Suprapubic skin (tissue), 4 donors: ENCODE data around the gene ACKR1. TPM values are rescaled to one million over a fixed set of nuclear protein-coding genes. Genes with fewer than 3 reads are reported as not detected.
A peak's percentile ranks its signal among the peaks of the same experiment; 100 is the strongest.

ENCODE experiments used
- DNase-seq, 2 donors: peaks; one replicate each; pipeline ENCODE4 v3.0.0-alpha.2; 2019; ENCODE audit warnings: low spot score in 2 of 2
- H3K27ac ChIP-seq: fragments of 200-600 bp; sonication (generic); one replicate; pipeline ENCODE4 v1.5.1; 2019
- H3K27me3 ChIP-seq: fragments of 200-600 bp; sonication (generic); one replicate; pipeline ENCODE4 v1.5.1; 2019
- H3K36me3 ChIP-seq: fragments of 200-600 bp; sonication (generic); one replicate; pipeline ENCODE4 v1.5.1; 2019
- H3K4me1 ChIP-seq: fragments of 200-600 bp; sonication (generic); one replicate; pipeline ENCODE4 v1.5.1; 2019
- H3K4me3 ChIP-seq: fragments of 200-600 bp; sonication (generic); one replicate; pipeline ENCODE4 v1.5.1; 2019; ENCODE audit warnings: mild to moderate bottlenecking
- H3K9me3 ChIP-seq: fragments of 200-600 bp; sonication (generic); one replicate; pipeline ENCODE4 v1.5.1; 2019
- CTCF ChIP-seq, 2 donors: fragments of 200-600 bp in 1 of 2; fragments of 450-650 bp in 1 of 2; sonication (generic) in 1 of 2; IDR thresholded peaks; one replicate each; pipeline ENCODE4 v1.5.1; 2016 to 2019; ENCODE audit warnings: antibody characterized with exemption in 2 of 2, mild to moderate bottlenecking in 1 of 2, moderate library complexity in 1 of 2
- EP300 ChIP-seq: sonication (generic); formaldehyde crosslinking; IDR thresholded peaks from one replicate; pipeline ENCODE4 v1.6.1; 2017; ENCODE audit warnings: antibody characterized with exemption
- POLR2A ChIP-seq, 2 donors: fragments of 450-650 bp; IDR thresholded peaks; one replicate each; pipeline ENCODE4 v1.6.1; 2017; ENCODE audit warnings: antibody characterized with exemption in 2 of 2, mild to moderate bottlenecking in 2 of 2, moderate library complexity in 2 of 2
- POLR2AphosphoS5 ChIP-seq, 3 donors: sonication (generic); formaldehyde crosslinking; IDR thresholded peaks; one replicate each; pipeline ENCODE4 v1.6.1; 2017; ENCODE audit warnings: antibody characterized with exemption in 3 of 3
- WGBS: methylation state at CpG from one replicate; pipeline ENCODE4 v1.1.5; 2018; 5-methylcytosine and 5-hydroxymethylcytosine counted together
- total RNA-seq, 4 donors: library from RNA; depleted of rRNA; stranded (reverse); fragments of >200 nt; gene quantifications; one replicate each; pipeline ENCODE4 v1.1.0, GENCODE V29; 2016

The ACKR1 gene
- total RNA-seq, 4 donors from 2014 or later: 34.7 to 117 (median 41.4) TPM

DNA sequence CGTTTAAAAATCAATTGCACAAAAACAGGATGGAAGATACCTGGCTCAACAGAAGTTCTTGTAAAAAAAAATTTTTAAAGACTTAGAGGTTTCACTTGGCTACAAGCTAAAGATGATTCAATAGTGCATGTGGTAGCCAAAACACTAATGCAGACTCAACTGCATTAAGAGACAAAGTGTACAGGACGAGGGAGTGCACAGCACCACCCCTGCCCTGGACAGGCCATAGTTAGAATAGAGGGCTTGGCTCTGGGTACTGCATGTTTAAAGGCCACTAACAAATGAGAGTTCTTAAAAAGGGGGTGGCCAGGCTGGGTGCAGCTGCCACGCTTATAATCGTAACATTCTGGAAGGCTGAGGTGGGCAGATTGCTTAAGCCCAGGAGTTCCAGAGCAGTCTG, 7.9 kb downstream of the ACKR1 start:
- TF ChIP-seq POLR2AphosphoS5 (IDR thresholded peaks at IDR 0.05): no peak
- TF ChIP-seq EP300: no peak
- H3K36me3 ChIP-seq: no peaks in the 10 kb centered on the region
- H3K4me1 ChIP-seq: no peaks in the 10 kb centered on the region
- H3K27ac ChIP-seq: no peak overlapping the region
- DNase-seq: no peak
- H3K27me3 ChIP-seq: peaks cover 36% of the 10 kb centered on the region
- 62% methylated on average over 4 of the region's 4 CpGs for WGBS
- no peak overlapping the region for H3K4me3 ChIP-seq
- no peaks in the 10 kb centered on the region for H3K9me3 ChIP-seq

- DNase-seq: no peak
- no peak for TF ChIP-seq EP300
- peak; percentile 67 to 88 for TF ChIP-seq CTCF (IDR thresholded peaks at IDR 0.05)
- no peak for TF ChIP-seq POLR2AphosphoS5 (IDR thresholded peaks at IDR 0.05)
- no peak overlapping the region for H3K27ac ChIP-seq
- 6% methylated on average over 5 of the region's 5 CpGs for WGBS
- no peaks in the 10 kb centered on the region for H3K4me1 ChIP-seq
- peaks cover 21% of the 10 kb centered on the region for H3K27me3 ChIP-seq
- H3K4me3 ChIP-seq: no peak overlapping the region
- H3K36me3 ChIP-seq: no peaks in the 10 kb centered on the region
- H3K9me3 ChIP-seq: no peaks in the 10 kb centered on the region
These were observed 9.6 kb downstream of the ACKR1 start for GRCh38 chr1:159214149-159214760.

- 80% methylated on average over 14 of the region's 14 CpGs for WGBS
- Histone ChIP-seq H3K27ac (no peak overlapping the region), H3K27me3 (no peaks in the 10 kb centered on the region), H3K4me3 (no peak overlapping the region), H3K4me1 (no peaks in the 10 kb centered on the region), H3K36me3 (no peaks in the 10 kb centered on the region), H3K9me3 (no peaks in the 10 kb centered on the region)
- DNase-seq: no peak
- TF ChIP-seq POLR2AphosphoS5 (IDR thresholded peaks at IDR 0.05) (no peak), EP300 (no peak), POLR2A (IDR thresholded peaks at IDR 0.05) (no peak), CTCF (IDR thresholded peaks at IDR 0.05) (no peak)
These were observed 14.3 kb downstream of the ACKR1 start for GRCh38 chr1:159218649-159219636.

DNA sequence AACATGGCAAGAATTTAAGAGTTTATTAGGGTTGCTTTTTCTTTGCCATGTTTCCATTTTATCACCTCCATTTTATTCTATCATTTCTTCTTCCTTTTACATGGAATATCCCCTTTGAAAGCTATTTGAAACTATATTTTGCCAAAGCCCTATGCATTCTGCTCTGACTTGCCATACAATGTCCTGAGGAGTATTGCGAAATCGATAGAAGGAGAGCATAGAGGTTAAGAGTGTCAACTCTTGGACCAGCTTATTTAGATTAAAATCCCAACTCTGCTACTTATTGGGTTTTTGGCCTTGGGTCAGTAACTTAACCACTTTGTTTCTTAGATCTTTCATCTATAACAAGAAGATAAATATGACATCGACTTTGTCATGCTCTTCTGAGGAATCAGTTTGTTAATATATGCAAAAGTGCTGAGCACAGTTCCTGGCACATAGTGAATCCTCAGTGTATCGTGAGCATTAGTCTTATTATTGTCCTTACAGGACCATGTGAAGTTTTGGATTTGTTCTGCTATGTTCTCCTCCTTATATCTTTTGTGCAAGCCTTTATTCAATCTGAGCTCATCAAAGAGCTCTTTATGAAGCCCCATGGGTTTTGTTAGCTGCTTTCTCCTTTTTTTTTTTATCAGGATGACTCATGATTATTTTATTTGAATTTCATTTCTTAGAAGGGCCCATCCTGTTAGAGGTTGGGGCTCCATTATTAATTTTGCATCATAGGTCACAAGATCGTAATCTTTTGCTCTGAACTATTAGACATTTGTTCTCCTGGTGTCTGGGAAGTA, 17.6 kb downstream of the ACKR1 start:
- no peak for DNase-seq
- Histone ChIP-seq H3K4me1 (no peaks in the 10 kb centered on the region), H3K9me3 (no peaks in the 10 kb centered on the region), H3K36me3 (no peaks in the 10 kb centered on the region), H3K4me3 (no peak overlapping the region), H3K27me3 (peaks cover 4% of the 10 kb centered on the region), H3K27ac (no peak overlapping the region)
- TF ChIP-seq POLR2AphosphoS5 (IDR thresholded peaks at IDR 0.05) (no peak), EP300 (no peak), CTCF (IDR thresholded peaks at IDR 0.05) (no peak), POLR2A (IDR thresholded peaks at IDR 0.05) (no peak)
- 79% methylated on average over 5 of the region's 5 CpGs for WGBS

GRCh38 chr1:159223004-159223403, 18.3 kb downstream of the ACKR1 start:
- H3K9me3 ChIP-seq: no peaks in the 10 kb centered on the region
- no peaks in the 10 kb centered on the region for H3K4me1 ChIP-seq
- H3K4me3 ChIP-seq: no peak overlapping the region
- DNase-seq: no peak
- 57% methylated on average over 2 of the region's 2 CpGs for WGBS
- H3K27ac ChIP-seq: no peak overlapping the region
- TF ChIP-seq CTCF (IDR thresholded peaks at IDR 0.05) (no peak), POLR2A (IDR thresholded peaks at IDR 0.05) (no peak), POLR2AphosphoS5 (IDR thresholded peaks at IDR 0.05) (no peak)
- no peaks in the 10 kb centered on the region for H3K36me3 ChIP-seq
- H3K27me3 ChIP-seq: peaks cover 4% of the 10 kb centered on the region
